GM23338 (cell line): ENCODE data around the gene GTF2H1. TPM values are rescaled to one million over a fixed set of nuclear protein-coding genes. Genes with fewer than 3 reads are reported as not detected.

Source experiments
- ATAC-seq: fragments of 200-7000 bp; cut with Tn5 transposase; 3 replicates; pipeline ENCODE4 v1.9.1; 2020
- DNase-seq: peaks from one replicate; pipeline ENCODE4 v3.0.0-alpha.2; 2015; ENCODE audit warnings: low spot score
- H2AFZ ChIP-seq: fragments of 200-600 bp; sonication (generic); 2 replicates; pipeline ENCODE4 v1.8.0; 2016; ENCODE audit warnings: antibody characterized with exemption, mild to moderate bottlenecking, moderate library complexity
- H3F3A ChIP-seq: fragments of 200-600 bp; sonication (generic); replicated peaks from 2 replicates; pipeline ENCODE4 v1.8.0; 2017; ENCODE audit warnings: antibody characterized with exemption, mixed run types, low read depth
- H3K27ac ChIP-seq: fragments of 200-600 bp; sonication (generic); 2 replicates; pipeline ENCODE4 v1.6.1; 2016; ENCODE audit warnings: low read depth
- H3K27me3 ChIP-seq: fragments of 200-600 bp; sonication (generic); 2 replicates; pipeline ENCODE4 v1.8.0; 2016; ENCODE audit warnings: mild to moderate bottlenecking, mixed run types, moderate library complexity; ENCODE audit not compliant: insufficient read depth
- H3K36me3 ChIP-seq: fragments of 200-600 bp; sonication (generic); 2 replicates; pipeline ENCODE4 v1.8.0; 2016; ENCODE audit warnings: mild to moderate bottlenecking; ENCODE audit not compliant: insufficient read depth
- H3K4me1 ChIP-seq: fragments of 200-600 bp; sonication (generic); 2 replicates; pipeline ENCODE4 v1.8.0; 2016; ENCODE audit warnings: mild to moderate bottlenecking, moderate library complexity; ENCODE audit not compliant: insufficient read depth
- H3K4me2 ChIP-seq: fragments of 200-600 bp; sonication (generic); 2 replicates; pipeline ENCODE4 v1.7.1; 2017; ENCODE audit warnings: mixed run types
- H3K4me3 ChIP-seq: fragments of 200-600 bp; sonication (generic); 2 replicates; pipeline ENCODE4 v1.6.1; 2016; ENCODE audit warnings: mixed run types
- H3K79me2 ChIP-seq: fragments of 200-600 bp; sonication (generic); replicated peaks from 2 replicates; pipeline ENCODE4 v1.8.0; 2017; ENCODE audit warnings: mild to moderate bottlenecking; ENCODE audit not compliant: insufficient read depth
- H3K9me2 ChIP-seq: fragments of 200-600 bp; sonication (generic); 2 replicates; pipeline ENCODE4 v1.8.0; 2017; ENCODE audit not compliant: insufficient read depth
- H4K20me1 ChIP-seq: fragments of 200-600 bp; sonication (generic); replicated peaks from 2 replicates; pipeline ENCODE4 v1.8.0; 2017; ENCODE audit warnings: mild to moderate bottlenecking; ENCODE audit not compliant: insufficient read depth
- H3K27ac Mint-ChIP-seq: 2 replicates; pipeline ENCODE4 v1.8.0; 2020; ENCODE audit warnings: inconsistent platforms, mild to moderate bottlenecking, moderate library complexity, mixed read lengths
- H3K27me3 Mint-ChIP-seq: 3 replicates; pipeline ENCODE4 v1.8.0; 2022; ENCODE audit warnings: low read depth, mild to moderate bottlenecking, moderate library complexity, mixed read lengths, inconsistent platforms; ENCODE audit not compliant: insufficient read depth, poor library complexity
- H3K36me3 Mint-ChIP-seq: 3 replicates; pipeline ENCODE4 v1.8.0; 2021; ENCODE audit warnings: low read depth, mild to moderate bottlenecking, inconsistent platforms, moderate library complexity, mixed read lengths
- H3K4me1 Mint-ChIP-seq: 3 replicates; pipeline ENCODE4 v1.8.0; 2020; ENCODE audit warnings: mild to moderate bottlenecking, inconsistent platforms, mixed read lengths
- H3K4me3 Mint-ChIP-seq: 3 replicates; pipeline ENCODE4 v1.8.0; 2021; ENCODE audit warnings: moderate library complexity, mild to moderate bottlenecking, inconsistent platforms, mixed read lengths
- H3K9me3 Mint-ChIP-seq: 3 replicates; pipeline ENCODE4 v1.8.0; 2020; ENCODE audit warnings: moderate library complexity, mild to moderate bottlenecking, inconsistent platforms, mixed read lengths
- CREB1 ChIP-seq: fragments of 250-450 bp; sonication (Bioruptor Pico); IDR thresholded peaks from 2 replicates; pipeline ENCODE4 v1.5.0; 2020; ENCODE audit warnings: low read depth, mild to moderate bottlenecking, moderate library complexity
- EZH2phosphoT487 ChIP-seq: fragments of 200-600 bp; sonication (generic); IDR thresholded peaks from one replicate; pipeline ENCODE4 v1.8.1; 2018; ENCODE audit warnings: antibody characterized with exemption; ENCODE audit not compliant: unreplicated experiment
- JUNB ChIP-seq: IDR thresholded peaks from one replicate; pipeline ENCODE4 v1.6.1; 2016; ENCODE audit warnings: antibody characterized with exemption; ENCODE audit not compliant: unreplicated experiment
- POLR2AphosphoS5 ChIP-seq: IDR thresholded peaks from 2 replicates; pipeline ENCODE4 v1.6.1; 2016; ENCODE audit warnings: antibody characterized with exemption, low read depth
- STAT1 ChIP-seq: IDR thresholded peaks from one replicate; pipeline ENCODE4 v1.6.1; 2016; ENCODE audit warnings: antibody characterized with exemption; ENCODE audit not compliant: unreplicated experiment
- ZNF114 ChIP-seq: fragments of 250-450 bp; sonication (Bioruptor Pico); IDR thresholded peaks from 2 replicates; pipeline ENCODE4 v1.5.0; 2020; ENCODE audit warnings: mild to moderate bottlenecking, moderate library complexity
- long read RNA-seq: library from polyadenylated mRNA; unstranded; transcript quantifications from one replicate; pipeline ENCODE4 v2.0.0, GENCODE V29; 2020; ENCODE audit not compliant: unreplicated experiment
- polyA plus RNA-seq: library from polyadenylated mRNA; unstranded; fragments of >200 nt; fragmentation: Nextera tagmentation; extraction: Ambion mirVana; gene quantifications from 2 replicates; pipeline ENCODE4 v1.2.1, GENCODE V29; 2016
- total RNA-seq: library from RNA; depleted of rRNA; stranded (reverse); fragments of >200 nt; shearing (Covaris generic); gene quantifications from 2 replicates; pipeline ENCODE4 v1.2.3, GENCODE V29; 2014; rRNA removed
- TF ChIP-seq, protein P1 (sequence below): IDR thresholded peaks from 2 replicates; pipeline ENCODE4 v1.6.1; 2016; ENCODE audit warnings: antibody characterized with exemption

The GTF2H1 gene
- total RNA-seq (31.6 and 43.6 TPM in 2 replicates), polyA plus RNA-seq (12.0 and 16.5 TPM in 2 replicates)
- long read RNA-seq, transcript GTF2H1-201 (15 exons, 2,982 nt): major isoform, 5 of 16 reads
- long read RNA-seq, partial matches to known transcripts: 7 of 16 reads
- long read RNA-seq, other reads (novel, unspliced or antisense): 4 of 16 reads

DNA sequence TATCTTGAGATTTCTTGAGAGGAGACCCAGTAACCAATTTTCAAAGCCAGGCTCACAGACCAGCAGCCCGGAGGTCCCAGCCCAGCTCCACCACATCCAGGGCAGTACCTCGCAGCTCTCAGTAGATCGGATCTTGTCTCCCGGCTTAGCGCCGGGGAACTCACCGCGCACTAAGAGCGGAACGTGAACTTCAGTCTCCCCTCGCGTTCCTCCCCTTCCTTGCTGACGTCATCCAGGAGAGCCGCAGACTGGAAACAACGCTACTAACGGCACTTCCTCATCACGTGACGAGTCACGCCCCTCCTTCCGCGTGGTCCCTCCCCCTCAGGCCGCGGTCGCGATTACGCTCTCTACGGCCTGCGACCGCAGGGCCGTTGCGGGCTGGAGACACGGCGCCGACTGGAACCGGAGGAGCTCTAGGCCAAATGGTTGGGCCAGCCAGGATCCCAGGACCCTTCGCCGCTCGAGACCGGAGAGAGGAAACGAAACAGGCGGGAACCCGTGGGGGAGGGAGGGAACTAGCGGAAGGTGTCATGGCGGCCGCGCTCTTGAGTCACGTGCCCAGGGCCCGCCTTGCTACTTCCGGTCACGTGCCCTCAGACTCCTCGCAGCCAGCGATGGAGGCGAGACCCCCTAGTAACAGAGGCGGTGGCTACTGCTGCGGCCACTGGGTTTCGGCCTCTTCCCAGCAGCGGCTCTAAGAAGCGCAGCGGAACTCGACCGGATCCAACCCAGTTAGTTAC lies at the start of gene GTF2H1, which contains the start of gene HPS5:
TSS of gene GTF2H1 (plus strand) at position 599 of the 743 bp plus-strand sequence. CDS start 10,508 bp downstream, outside the sequence.
TSS of gene HPS5 (minus strand) at position 172 of the 743 bp plus-strand sequence. CDS start 4,282 bp downstream, outside the sequence.
- Histone ChIP-seq H3K4me2 (peak within 1 kb of the TSS; percentile 94), H3K4me1 (peaks cover 19% of the 10 kb centered on the region), H3K9me2 (no peaks in the 10 kb centered on the region), H3K36me3 (peaks cover 15% of the 10 kb centered on the region), H2AFZ (peak within 1 kb of the TSS; percentile 92), H3F3A (no peaks in the 10 kb centered on the region), H4K20me1 (no peaks in the 10 kb centered on the region; the same call in 1 of the 2 replicates), H3K4me3 (peak within 1 kb of the TSS; percentile 83), H3K27me3 (no peaks in the 10 kb centered on the region), H3K27ac (peak within 1 kb of the TSS; percentile 97), H3K79me2 (peaks cover 91% of the 10 kb centered on the region)
- H3K4me3 Mint-ChIP-seq: peak within 1 kb of the TSS; percentile 97
- peaks cover 15% of the 10 kb centered on the region for H3K36me3 Mint-ChIP-seq
- no peaks in the 10 kb centered on the region for H3K9me3 Mint-ChIP-seq
- DNase-seq (peak; percentile 99), ATAC-seq (peak; percentile 94)
- H3K27ac Mint-ChIP-seq: peak within 1 kb of the TSS; percentile 99
- TF ChIP-seq POLR2AphosphoS5 (peak; percentile 86), CREB1 (peak; percentile 98), EZH2phosphoT487 (no peak)
- TF ChIP-seq, protein P1, sequence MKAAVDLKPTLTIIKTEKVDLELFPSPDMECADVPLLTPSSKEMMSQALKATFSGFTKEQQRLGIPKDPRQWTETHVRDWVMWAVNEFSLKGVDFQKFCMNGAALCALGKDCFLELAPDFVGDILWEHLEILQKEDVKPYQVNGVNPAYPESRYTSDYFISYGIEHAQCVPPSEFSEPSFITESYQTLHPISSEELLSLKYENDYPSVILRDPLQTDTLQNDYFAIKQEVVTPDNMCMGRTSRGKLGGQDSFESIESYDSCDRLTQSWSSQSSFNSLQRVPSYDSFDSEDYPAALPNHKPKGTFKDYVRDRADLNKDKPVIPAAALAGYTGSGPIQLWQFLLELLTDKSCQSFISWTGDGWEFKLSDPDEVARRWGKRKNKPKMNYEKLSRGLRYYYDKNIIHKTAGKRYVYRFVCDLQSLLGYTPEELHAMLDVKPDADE: peak; percentile 78
- peaks cover 7% of the 10 kb centered on the region for H3K27me3 Mint-ChIP-seq
- peaks cover 30% of the 10 kb centered on the region for H3K4me1 Mint-ChIP-seq

DNA sequence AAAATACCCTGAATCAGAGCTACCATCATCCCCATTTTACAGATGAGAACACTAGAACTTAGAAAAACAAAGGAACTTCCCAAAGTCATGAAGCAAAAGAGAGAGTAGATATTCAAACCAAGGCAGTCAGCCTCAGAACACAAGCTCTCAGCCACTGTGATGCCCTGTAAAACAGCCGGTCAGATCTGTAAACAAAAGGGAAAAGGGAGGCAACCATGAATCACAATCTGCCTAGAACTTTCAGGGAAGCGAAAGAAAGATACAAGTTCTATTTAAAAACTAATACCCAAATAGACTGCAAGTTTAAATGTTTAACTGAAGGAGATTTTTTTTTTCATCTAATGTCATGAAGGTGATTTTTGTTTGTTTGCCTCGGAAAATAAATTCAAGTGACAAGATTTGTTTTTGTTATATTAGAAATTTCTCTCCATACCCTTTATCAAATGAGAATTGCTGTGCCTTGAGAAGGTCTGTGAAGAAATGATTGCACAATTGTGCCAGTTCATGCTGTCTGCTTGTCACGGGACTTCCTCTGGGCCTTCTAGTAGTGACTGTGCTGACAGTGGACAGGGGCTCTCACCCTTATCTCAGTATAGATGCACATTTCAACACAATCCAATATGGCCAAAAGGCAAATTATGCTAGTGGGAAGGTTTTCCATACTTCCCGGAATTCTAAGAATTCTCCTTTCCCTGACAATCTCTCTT lies 44.6 kb upstream of the GTF2H1 start:
- H3K4me3 Mint-ChIP-seq: no peak overlapping the region
- H3K4me1 Mint-ChIP-seq: no peaks in the 10 kb centered on the region
- Histone ChIP-seq H3K36me3 (peaks cover 14% of the 10 kb centered on the region), H3F3A (0 out of 2 replicates have a peak, but pooled peaks cover 3% of the 10 kb centered on the region), H3K4me3 (no peak overlapping the region), H3K9me2 (no peaks in the 10 kb centered on the region), H4K20me1 (no peaks in the 10 kb centered on the region), H3K4me2 (no peak overlapping the region), H3K79me2 (no peaks in the 10 kb centered on the region), H3K27ac (no peak overlapping the region), H2AFZ (no peak overlapping the region), H3K4me1 (no peaks in the 10 kb centered on the region), H3K27me3 (no peaks in the 10 kb centered on the region)
- peaks cover 3% of the 10 kb centered on the region; the same call in 2 of the 3 replicates for H3K9me3 Mint-ChIP-seq
- TF ChIP-seq POLR2AphosphoS5 (no peak), ZNF114 (CRISPR knock-in tag) (no peak), STAT1 (no peak), JUNB (no peak)
- no peak for DNase-seq
- no peaks in the 10 kb centered on the region for H3K27me3 Mint-ChIP-seq
- no peak for ATAC-seq
- peaks cover 50% of the 10 kb centered on the region for H3K36me3 Mint-ChIP-seq
- H3K27ac Mint-ChIP-seq: no peak overlapping the region
